HEK293 (cell line): ENCODE results near the gene ARGLU1.

Experiments
- CTCF ChIA-PET: fragments of 350-600 bp; formaldehyde crosslinking; extraction: SDS; loops from one replicate; lab custom pipeline; 2021; ENCODE audit warnings: antibody characterized with exemption; lab: Yijun Ruan, JAX
- POLR2A ChIA-PET: fragments of 300-600 bp; formaldehyde crosslinking; extraction: SDS; loops from one replicate; lab custom pipeline; 2020; ENCODE audit warnings: antibody characterized with exemption, inconsistent platforms; lab: Yijun Ruan, JAX
- H3K27ac ChIP-seq: fragments of 200-500 bp; sonication (Bioruptor generic); 2 replicates; pipeline ENCODE4 v1.5.1; 2014; ENCODE audit warnings: low read depth, low read length, control low read depth, inconsistent platforms; ENCODE audit errors: extremely low read depth
- H3K36me3 ChIP-seq, 2 experiments: fragments of 200-500 bp in 1 of 2; sonication (Bioruptor generic) in 1 of 2; 1 replicate in 1 of 2; 2 replicates in 1 of 2; pipeline ENCODE4 v1.5.1; 2014 to 2017; ENCODE audit warnings: inconsistent platforms in 2 of 2, low read length in 2 of 2; ENCODE audit not compliant: control insufficient read depth in 2 of 2, insufficient read depth in 1 of 2
- H3K4me1 ChIP-seq: fragments of 200-500 bp; sonication (Bioruptor generic); 2 replicates; pipeline ENCODE4 v1.5.1; 2014; ENCODE audit warnings: mild to moderate bottlenecking, low read length, inconsistent platforms; ENCODE audit not compliant: control insufficient read depth, insufficient read depth
- H3K4me3 ChIP-seq: 2 replicates; pipeline ENCODE4 v1.5.1; 2011; ENCODE audit warnings: low read depth, mild to moderate bottlenecking, control low read depth, low read length, moderate library complexity
- H3K9me3 ChIP-seq: fragments of 200-500 bp; sonication (Bioruptor generic); 2 replicates; pipeline ENCODE4 v1.5.1; 2014; ENCODE audit warnings: low read depth, low read length, inconsistent platforms; ENCODE audit not compliant: control insufficient read depth, insufficient read depth
- ATF2 ChIP-seq: fragments of 450-650 bp; formaldehyde crosslinking; IDR thresholded peaks from 2 replicates; pipeline ENCODE4 v1.5.1; 2016; ENCODE audit warnings: missing biosample characterization, missing genetic modification characterization, low read depth
- BCL11B ChIP-seq: fragments of 450-650 bp; formaldehyde crosslinking; IDR thresholded peaks from 2 replicates; pipeline ENCODE4 v1.5.1; 2016; ENCODE audit warnings: low read depth, missing biosample characterization, missing genetic modification characterization
- CTCF ChIP-seq: fragments of 450-650 bp; formaldehyde crosslinking; IDR thresholded peaks from 2 replicates; pipeline ENCODE4 v1.5.1; 2016; ENCODE audit warnings: missing biosample characterization, missing genetic modification characterization
- FEZF1 ChIP-seq: fragments of 450-650 bp; formaldehyde crosslinking; IDR thresholded peaks from 2 replicates; pipeline ENCODE4 v1.5.1; 2016; ENCODE audit warnings: missing biosample characterization, missing genetic modification characterization
- INSM2 ChIP-seq: fragments of 450-650 bp; formaldehyde crosslinking; IDR thresholded peaks from 2 replicates; pipeline ENCODE4 v1.5.1; 2016; ENCODE audit warnings: missing biosample characterization, missing genetic modification characterization
- PRDM6 ChIP-seq: fragments of 450-650 bp; formaldehyde crosslinking; IDR thresholded peaks from 2 replicates; pipeline ENCODE4 v1.5.1; 2017; ENCODE audit warnings: missing biosample characterization, missing genetic modification characterization
- SETDB1 ChIP-seq: IDR thresholded peaks from one replicate; pipeline ENCODE4 v1.6.1; 2017; ENCODE audit warnings: mild to moderate bottlenecking, low read length, moderate library complexity, mixed read lengths; ENCODE audit not compliant: insufficient read length
- ZBTB8A ChIP-seq: fragments of 450-650 bp; formaldehyde crosslinking; IDR thresholded peaks from 2 replicates; pipeline ENCODE4 v1.5.1; 2016; ENCODE audit warnings: missing biosample characterization, missing genetic modification characterization
- ZIC2 ChIP-seq: fragments of 450-650 bp; formaldehyde crosslinking; IDR thresholded peaks from 2 replicates; pipeline ENCODE4 v1.5.1; 2016; ENCODE audit warnings: missing biosample characterization, missing genetic modification characterization
- ZNF114 ChIP-seq: fragments of 450-650 bp; formaldehyde crosslinking; IDR thresholded peaks from 2 replicates; pipeline ENCODE4 v1.5.0; 2017; ENCODE audit warnings: missing biosample characterization, missing genetic modification characterization
- ZNF121 ChIP-seq: fragments of 450-650 bp; formaldehyde crosslinking; IDR thresholded peaks from 2 replicates; pipeline ENCODE4 v1.5.1; 2016; ENCODE audit warnings: missing biosample characterization, missing genetic modification characterization
- ZNF266 ChIP-seq: fragments of 450-650 bp; formaldehyde crosslinking; IDR thresholded peaks from 2 replicates; pipeline ENCODE4 v1.5.1; 2016; ENCODE audit warnings: missing biosample characterization, missing genetic modification characterization, low read depth
- ZNF280D ChIP-seq: fragments of 450-650 bp; formaldehyde crosslinking; IDR thresholded peaks from 2 replicates; pipeline ENCODE4 v1.5.1; 2016; ENCODE audit warnings: missing biosample characterization, missing genetic modification characterization
- ZNF324 ChIP-seq: fragments of 450-650 bp; formaldehyde crosslinking; IDR thresholded peaks from 2 replicates; pipeline ENCODE4 v1.5.1; 2016; ENCODE audit warnings: missing biosample characterization, missing genetic modification characterization
- ZNF354C ChIP-seq: fragments of 450-650 bp; formaldehyde crosslinking; IDR thresholded peaks from 2 replicates; pipeline ENCODE4 v1.5.1; 2016; ENCODE audit warnings: missing biosample characterization, missing genetic modification characterization, low read depth, borderline replicate concordance
- ZNF707 ChIP-seq: fragments of 450-650 bp; formaldehyde crosslinking; IDR thresholded peaks from 2 replicates; pipeline ENCODE4 v1.5.1; 2016; ENCODE audit warnings: missing biosample characterization, missing genetic modification characterization
- ZNF76 ChIP-seq: fragments of 450-650 bp; formaldehyde crosslinking; IDR thresholded peaks from 2 replicates; pipeline ENCODE4; 2016; ENCODE audit warnings: low read depth, missing biosample characterization, missing genetic modification characterization, borderline replicate concordance
- ZNF791 ChIP-seq: fragments of 450-650 bp; formaldehyde crosslinking; IDR thresholded peaks from 2 replicates; pipeline ENCODE4 v1.5.1; 2016; ENCODE audit warnings: missing biosample characterization, missing genetic modification characterization

The ARGLU1 gene

GRCh38 chr13:106599875-106600797 is 32.2 kb upstream of the ARGLU1 start:
- Histone ChIP-seq H3K36me3 (no peaks in the 10 kb centered on the region), H3K9me3 (no peaks in the 10 kb centered on the region), H3K4me3 (no peak overlapping the region), H3K4me1 (peaks cover 5% of the 10 kb centered on the region; the same call in 1 of the 2 replicates), H3K27ac (no peak overlapping the region)
- ChIA-PET POLR2A (interaction anchor here (1.3 kb wide), 1 partner anchor 32 kb away, joined by 5 read pairs; the partner anchor contains the start of gene ARGLU1), CTCF (no interaction called here)
- TF ChIP-seq FEZF1 (tag by site-specific recombination) (peak; percentile 23; the same call in 1 of the 2 replicates), ZNF280D (tag by site-specific recombination) (no peak), SETDB1 (peak; percentile 16), ATF2 (peak; percentile 89), PRDM6 (tag by site-specific recombination) (peak; percentile 60)

- H3K9me3 ChIP-seq, result no peaks in the 10 kb centered on the region
- CTCF ChIA-PET, result no interaction called here
- POLR2A ChIA-PET, result no interaction called here
- no peak overlapping the region for H3K27ac ChIP-seq
- no peaks in the 10 kb centered on the region for H3K36me3 ChIP-seq
- TF ChIP-seq ZIC2 (tag by site-specific recombination), result 0 out of 2 replicates have a peak, but pooled peaks have one; percentile 23
- no peak for TF ChIP-seq ZNF121 (tag by site-specific recombination)
- no peak overlapping the region for H3K4me3 ChIP-seq
- H3K4me1 ChIP-seq, result peaks cover 5% of the 10 kb centered on the region; the same call in 1 of the 2 replicates
These were observed 29.9 kb upstream of the ARGLU1 start for GRCh38 chr13:106597749-106598395.

GRCh38 chr13:106597186-106597585 is 29.2 kb upstream of the ARGLU1 start:
- no peak for TF ChIP-seq ZNF324 (tag by site-specific recombination)
- no peak for TF ChIP-seq ZNF266 (tag by site-specific recombination)
- TF ChIP-seq ZNF791 (tag by site-specific recombination), result no peak
- no peak for TF ChIP-seq CTCF (tag by site-specific recombination)
- TF ChIP-seq ZBTB8A, result no peak
- TF ChIP-seq ZNF707 (tag by site-specific recombination), result no peak
- TF ChIP-seq ZNF114 (tag by site-specific recombination), result no peak
- no peak for TF ChIP-seq INSM2 (tag by site-specific recombination)
- no peak for TF ChIP-seq ZNF76 (tag by site-specific recombination)
- TF ChIP-seq ZNF354C (tag by site-specific recombination), result no peak
- no peak for TF ChIP-seq BCL11B (tag by site-specific recombination)
- CTCF ChIA-PET, result interaction anchor here (0.7 kb wide), 2 partner anchors 88 to 1147 kb away, joined by 3 to 5 read pairs; no protein-coding TSS in a partner anchor
- Histone ChIP-seq H3K4me3 (no peak overlapping the region), H3K27ac (no peak overlapping the region), H3K36me3 (no peaks in the 10 kb centered on the region), H3K4me1 (peaks cover 5% of the 10 kb centered on the region; the same call in 1 of the 2 replicates), H3K9me3 (no peaks in the 10 kb centered on the region)
- POLR2A ChIA-PET, result interaction anchor here (0.7 kb wide), 1 partner anchor 446 kb away, joined by 7 read pairs; no protein-coding TSS in a partner anchor
